HL-60 (cell line): ENCODE results near the gene LSMEM2.

Source experiments
- DNase-seq, 2 experiments: peaks; one replicate each; pipeline ENCODE4 v3.0.0-alpha.2; 2010 to 2020; ENCODE audit warnings: low read depth in 1 of 2, low spot score in 1 of 2
- H3K27ac ChIP-seq: fragments of 250-450 bp; sonication (Bioruptor Pico); replicated peaks from 2 replicates; pipeline ENCODE4 v1.5.1; 2020; ENCODE audit warnings: mild to moderate bottlenecking, moderate library complexity
- H3K27me3 ChIP-seq: fragments of 250-450 bp; sonication (Bioruptor Pico); 2 replicates; pipeline ENCODE4 v1.5.1; 2021; ENCODE audit warnings: mild to moderate bottlenecking, moderate library complexity; ENCODE audit not compliant: insufficient read depth, poor library complexity, severe bottlenecking
- H3K4me3 ChIP-seq: replicated peaks from 2 replicates; pipeline ENCODE4 v1.5.1; 2011; ENCODE audit warnings: mild to moderate bottlenecking, control low read depth, low read length; ENCODE audit not compliant: insufficient read depth
- CTCF ChIP-seq: IDR thresholded peaks from one replicate; pipeline ENCODE4 v1.5.1; 2011; ENCODE audit warnings: low read length, control low read depth, inconsistent platforms; ENCODE audit not compliant: insufficient read depth
- GABPA ChIP-seq: IDR thresholded peaks from 2 replicates; pipeline ENCODE4 v1.6.1; 2012; ENCODE audit warnings: low read depth
- POLR2AphosphoS5 ChIP-seq: IDR thresholded peaks from 2 replicates; pipeline ENCODE4 v1.6.1; 2012; ENCODE audit warnings: low read depth
- REST ChIP-seq: IDR thresholded peaks from 2 replicates; pipeline ENCODE4 v1.6.1; 2012; ENCODE audit warnings: low read depth; ENCODE audit not compliant: insufficient replicate concordance
- SPI1 ChIP-seq: IDR thresholded peaks from 2 replicates; pipeline ENCODE4 v1.6.1; 2012; ENCODE audit warnings: low read depth, mild to moderate bottlenecking, borderline replicate concordance

Gene LSMEM2

GRCh38 chr3:50320853-50321335 is 42.0 kb downstream of the LSMEM2 start:
- DNase-seq, result peak; percentile 60 to 65
- no peaks in the 10 kb centered on the region for H3K27me3 ChIP-seq
- H3K4me3 ChIP-seq, result peak overlapping the region; percentile 68
- TF ChIP-seq REST (no peak), SPI1 (no peak), CTCF (no peak), POLR2AphosphoS5 (no peak), GABPA (no peak)
- peak overlapping the region; percentile 100 for H3K27ac ChIP-seq

GRCh38 chr3:50321336-50322114 is 42.6 kb downstream of the LSMEM2 start:
- peak overlapping the region; percentile 68 for H3K4me3 ChIP-seq
- H3K27me3 ChIP-seq, result no peaks in the 10 kb centered on the region
- peak overlapping the region; percentile 100 for H3K27ac ChIP-seq
- peak; percentile 78 to 87 for DNase-seq
- peak; percentile 32 for TF ChIP-seq CTCF
- TF ChIP-seq REST, result no peak
- peak; percentile 32; the same call in 1 of the 2 replicates for TF ChIP-seq POLR2AphosphoS5

- TF ChIP-seq REST (no peak), SPI1 (no peak), POLR2AphosphoS5 (no peak), CTCF (no peak), GABPA (no peak)
- peak overlapping the region; percentile 100 for H3K27ac ChIP-seq
- DNase-seq, result no peak
- H3K27me3 ChIP-seq, result no peaks in the 10 kb centered on the region
- H3K4me3 ChIP-seq, result peak overlapping the region; percentile 68
Measured at GRCh38 chr3:50322115-50322385, 43.2 kb downstream of the LSMEM2 start.
